ENCODE measurements around the gene CAPN10. TPM values are rescaled to one million over a fixed set of nuclear protein-coding genes. Genes with fewer than 3 reads are reported as not detected.
A peak's percentile ranks its signal among the peaks of the same experiment; 100 is the strongest.

The CAPN10 gene
- total RNA-seq, 3 donors from 2014 or later = 38.2 to 43.4 (median 41.1) TPM

DNA sequence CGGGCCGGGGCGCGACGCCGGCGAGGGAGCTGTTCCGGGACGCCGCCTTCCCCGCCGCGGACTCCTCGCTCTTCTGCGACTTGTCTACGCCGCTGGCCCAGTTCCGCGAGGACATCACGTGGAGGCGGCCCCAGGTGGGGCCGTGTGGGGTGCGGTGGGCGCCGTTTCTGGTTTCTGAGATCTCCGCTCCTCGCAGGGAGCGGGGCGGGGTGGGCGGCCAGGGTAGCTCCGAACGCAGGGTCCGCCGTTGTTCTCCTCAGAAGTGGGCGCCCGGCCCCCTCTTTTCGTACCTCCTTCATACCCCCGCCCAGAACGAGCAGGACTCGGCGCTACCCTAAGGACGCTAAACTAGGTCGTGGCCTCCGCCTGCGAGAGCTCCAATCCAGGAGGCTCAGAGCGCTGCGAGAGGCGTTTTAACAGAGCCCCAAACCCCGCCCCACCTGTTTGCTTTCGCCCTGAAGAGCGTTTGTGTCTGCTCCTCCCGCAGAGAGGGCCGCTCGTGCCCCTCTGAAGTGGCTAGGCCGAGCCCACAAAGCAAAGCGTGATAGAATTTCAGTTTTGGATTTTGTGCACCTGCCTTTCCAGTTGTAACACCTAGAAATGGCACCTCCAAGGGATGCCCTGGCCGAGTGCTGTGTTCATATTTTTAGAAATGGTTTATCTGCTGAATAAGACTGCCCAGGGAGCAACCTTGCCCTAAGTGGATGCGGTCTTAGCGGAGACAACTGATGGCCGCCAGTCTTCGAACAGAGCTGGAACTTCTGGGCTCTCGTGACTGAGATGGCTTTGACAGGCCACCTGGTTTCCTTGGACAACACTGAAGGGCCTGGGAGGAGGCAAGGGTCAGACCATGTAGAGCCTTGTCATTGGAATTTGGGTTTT is 626 bp downstream of the CAPN10 start:
- DNase-seq (peak; percentile 49), ATAC-seq (peak; percentile 53 to 57)
- Mint-ChIP-seq H3K36me3 (ENCODE audit: insufficient read depth) (peaks cover 3% of the 10 kb centered on the region), H3K9me3 (no peaks in the 10 kb centered on the region), H3K27me3 (ENCODE audit: low read depth) (no peaks in the 10 kb centered on the region), H3K4me1 (ENCODE audit: low read depth) (peaks cover 51% of the 10 kb centered on the region), H3K4me3 (peak overlapping the region; percentile 94)

GRCh38 chr2:240588006-240588655 is 1.6 kb downstream of the CAPN10 start:
- Mint-ChIP-seq H3K4me3 (peak overlapping the region; percentile 94), H3K9me3 (no peaks in the 10 kb centered on the region), H3K36me3 (ENCODE audit: insufficient read depth) (peaks cover 6% of the 10 kb centered on the region), H3K27me3 (ENCODE audit: low read depth) (no peaks in the 10 kb centered on the region), H3K4me1 (ENCODE audit: low read depth) (peaks cover 44% of the 10 kb centered on the region)
- DNase-seq (no peak), ATAC-seq (no peak)

DNA sequence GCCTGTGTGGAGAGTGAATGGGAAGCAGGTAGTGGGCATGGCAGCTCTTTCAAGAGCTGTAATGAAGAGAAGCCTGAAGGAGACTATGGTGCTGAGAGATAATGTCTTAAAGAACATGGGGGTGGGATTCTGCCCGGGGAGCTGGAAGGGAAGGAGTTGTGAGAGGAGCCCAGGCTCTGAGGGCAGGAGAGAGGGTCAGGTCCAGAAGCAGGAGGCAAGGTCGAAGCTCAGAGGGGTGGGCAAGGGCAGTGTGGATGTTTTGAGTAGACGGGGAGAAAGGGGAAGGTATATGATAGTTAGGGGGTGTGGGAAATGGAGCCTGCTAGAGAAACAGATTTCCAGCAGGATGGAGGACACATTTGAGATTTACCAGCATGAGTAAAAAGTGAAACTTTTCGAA is 2.1 kb downstream of the CAPN10 start:
- H3K36me3 Mint-ChIP-seq (ENCODE audit: insufficient read depth) = peaks cover 6% of the 10 kb centered on the region
- no peaks in the 10 kb centered on the region for H3K27me3 Mint-ChIP-seq (ENCODE audit: low read depth)
- ATAC-seq (no peak), DNase-seq (no peak)
- peaks cover 44% of the 10 kb centered on the region for H3K4me1 Mint-ChIP-seq (ENCODE audit: low read depth)
- peak overlapping the region; percentile 94 for H3K4me3 Mint-ChIP-seq
- no peaks in the 10 kb centered on the region for H3K9me3 Mint-ChIP-seq

GRCh38 chr2:240589375-240589774 is 2.8 kb downstream of the CAPN10 start:
- H3K36me3 Mint-ChIP-seq (ENCODE audit: insufficient read depth) = peaks cover 6% of the 10 kb centered on the region
- H3K9me3 Mint-ChIP-seq = no peaks in the 10 kb centered on the region
- H3K4me1 Mint-ChIP-seq (ENCODE audit: low read depth) = peaks cover 42% of the 10 kb centered on the region
- H3K4me3 Mint-ChIP-seq = no peak overlapping the region
- DNase-seq = no peak
- H3K27me3 Mint-ChIP-seq (ENCODE audit: low read depth) = no peaks in the 10 kb centered on the region
- ATAC-seq = no peak

DNA sequence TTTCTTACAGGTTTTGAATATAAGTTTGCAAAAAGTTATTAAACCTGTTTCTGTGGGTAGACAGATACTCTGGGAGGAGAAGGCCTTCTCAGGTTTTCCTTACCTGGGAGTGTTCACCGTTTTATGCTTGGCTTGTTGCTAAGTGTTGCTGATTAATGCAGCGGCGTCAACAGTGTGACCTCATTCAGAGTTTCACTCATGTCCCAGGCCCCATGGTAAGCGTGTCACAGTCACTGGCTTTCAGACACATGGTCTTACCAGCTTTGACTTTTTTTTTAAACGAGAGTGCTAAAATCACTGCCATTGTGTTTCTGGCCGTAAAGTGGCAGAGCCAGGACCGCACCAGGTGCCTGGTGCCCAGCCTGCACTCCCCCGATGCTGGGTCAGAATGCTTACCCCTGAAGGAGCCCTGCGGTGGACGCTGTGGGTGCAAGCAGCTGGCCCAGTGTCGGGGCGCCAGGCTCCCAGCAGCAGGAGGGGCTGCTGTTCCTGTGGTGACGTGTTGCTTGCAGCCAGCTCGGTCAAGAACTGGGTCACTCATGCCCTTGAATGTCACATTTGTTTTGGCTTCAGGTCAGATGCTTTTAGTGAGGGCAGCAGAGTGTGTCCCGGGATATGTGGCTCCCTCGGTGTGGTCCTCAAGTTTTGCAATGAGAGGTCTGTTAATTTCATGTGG is 3.5 kb downstream of the CAPN10 start:
- ATAC-seq (no peak), DNase-seq (no peak)
- Mint-ChIP-seq H3K36me3 (ENCODE audit: insufficient read depth) (peaks cover 6% of the 10 kb centered on the region), H3K4me3 (no peak overlapping the region), H3K27me3 (ENCODE audit: low read depth) (no peaks in the 10 kb centered on the region), H3K9me3 (no peaks in the 10 kb centered on the region), H3K4me1 (ENCODE audit: low read depth) (peaks cover 36% of the 10 kb centered on the region)

DNA sequence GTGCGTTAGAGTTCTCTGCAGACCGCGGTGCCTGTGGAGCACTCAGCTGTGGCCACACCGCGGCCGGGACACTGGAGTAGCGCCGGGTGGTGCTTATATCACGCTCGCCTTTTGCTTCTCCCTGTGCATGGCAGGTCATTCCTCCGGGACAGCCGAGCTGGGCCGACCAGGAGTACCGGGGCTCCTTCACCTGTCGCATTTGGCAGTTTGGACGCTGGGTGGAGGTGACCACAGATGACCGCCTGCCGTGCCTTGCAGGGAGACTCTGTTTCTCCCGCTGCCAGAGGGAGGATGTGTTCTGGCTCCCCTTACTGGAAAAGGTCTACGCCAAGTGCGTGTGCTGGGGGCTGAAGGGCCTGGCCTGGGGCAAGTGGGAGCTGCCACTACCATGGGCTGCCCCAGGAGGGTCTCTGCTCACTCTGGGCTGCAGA is 4.2 kb downstream of the CAPN10 start:
- ATAC-seq (no peak), DNase-seq (no peak)
- Mint-ChIP-seq H3K36me3 (ENCODE audit: insufficient read depth) (peaks cover 7% of the 10 kb centered on the region), H3K9me3 (no peaks in the 10 kb centered on the region), H3K4me1 (ENCODE audit: low read depth) (peaks cover 32% of the 10 kb centered on the region), H3K27me3 (ENCODE audit: low read depth) (no peaks in the 10 kb centered on the region), H3K4me3 (no peak overlapping the region)

DNA sequence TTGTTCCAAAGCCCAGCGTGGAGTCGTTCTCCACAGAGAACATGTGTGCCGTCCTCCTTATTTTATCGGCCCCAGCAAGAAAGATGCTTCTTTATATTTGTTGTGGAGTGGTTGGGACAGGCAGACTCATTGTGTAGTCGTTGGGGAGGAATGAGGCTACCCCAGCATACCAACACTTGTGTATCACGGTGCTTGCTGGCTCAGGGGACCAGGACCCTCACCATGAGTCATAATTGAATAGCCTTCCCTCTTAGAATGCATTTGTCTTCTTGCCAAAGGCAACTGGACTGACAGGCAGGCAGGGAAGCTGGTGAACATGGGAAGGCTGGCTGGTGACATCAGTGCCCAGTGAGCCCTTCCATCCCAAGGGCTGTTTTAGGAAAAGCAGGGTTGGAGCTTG is 4.7 kb downstream of the CAPN10 start:
- peaks cover 30% of the 10 kb centered on the region for H3K4me1 Mint-ChIP-seq (ENCODE audit: low read depth)
- no peak for ATAC-seq
- no peak overlapping the region for H3K4me3 Mint-ChIP-seq
- peaks cover 7% of the 10 kb centered on the region for H3K36me3 Mint-ChIP-seq (ENCODE audit: insufficient read depth)
- H3K27me3 Mint-ChIP-seq (ENCODE audit: low read depth) = no peaks in the 10 kb centered on the region
- H3K9me3 Mint-ChIP-seq = no peaks in the 10 kb centered on the region
- no peak for DNase-seq

DNA sequence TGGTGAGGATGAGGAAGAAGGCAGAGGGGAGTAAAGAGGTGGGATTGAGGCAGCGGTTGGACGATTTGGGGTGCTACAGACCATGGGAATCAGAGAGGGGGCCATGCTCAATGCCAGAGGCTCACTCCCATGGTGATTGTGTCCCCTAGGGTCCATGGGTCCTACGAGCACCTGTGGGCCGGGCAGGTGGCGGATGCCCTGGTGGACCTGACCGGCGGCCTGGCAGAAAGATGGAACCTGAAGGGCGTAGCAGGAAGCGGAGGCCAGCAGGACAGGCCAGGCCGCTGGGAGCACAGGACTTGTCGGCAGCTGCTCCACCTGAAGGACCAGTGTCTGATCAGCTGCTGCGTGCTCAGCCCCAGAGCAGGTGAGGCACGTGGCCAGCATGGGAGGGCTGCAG is 5.2 kb downstream of the CAPN10 start:
- Mint-ChIP-seq H3K9me3 (no peaks in the 10 kb centered on the region), H3K27me3 (ENCODE audit: low read depth) (no peaks in the 10 kb centered on the region), H3K4me1 (ENCODE audit: low read depth) (peaks cover 30% of the 10 kb centered on the region), H3K4me3 (no peak overlapping the region), H3K36me3 (ENCODE audit: insufficient read depth) (peaks cover 7% of the 10 kb centered on the region)
- DNase-seq (no peak), ATAC-seq (no peak)

DNA sequence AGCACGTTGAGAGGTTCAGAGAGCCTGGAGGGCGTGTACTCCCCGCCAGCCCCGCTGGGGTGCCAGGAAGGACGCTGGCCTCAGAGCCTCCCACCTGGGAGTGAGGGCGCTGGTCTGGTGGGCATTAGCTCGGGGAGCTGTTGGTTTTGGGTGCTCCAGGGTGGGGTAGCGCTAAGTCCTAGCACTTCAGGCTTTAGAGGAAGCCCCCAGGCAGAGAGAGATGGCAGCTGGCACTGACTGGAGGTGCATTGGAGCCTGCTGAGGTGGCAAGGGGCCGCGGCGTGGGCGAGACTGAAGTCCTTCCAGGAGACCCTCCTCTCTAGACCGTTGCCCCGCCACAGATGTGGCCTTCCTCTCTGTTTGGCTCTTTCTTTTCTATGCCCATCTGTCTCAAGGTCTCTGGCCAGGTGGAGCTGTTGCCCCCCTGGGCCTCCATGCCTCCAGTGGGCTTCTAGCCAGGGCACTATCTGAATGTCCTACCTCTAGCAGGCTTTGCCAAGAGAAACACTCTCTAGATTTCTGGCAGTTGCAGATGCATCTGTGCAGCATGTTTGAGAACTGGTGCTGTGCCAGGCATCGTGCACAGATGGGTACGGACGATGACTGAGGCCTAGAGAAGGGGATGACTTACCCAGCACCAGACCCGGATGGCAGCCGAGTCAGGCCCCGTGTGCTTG is 6.6 kb downstream of the CAPN10 start:
- DNase-seq = no peak
- no peak overlapping the region for H3K4me3 Mint-ChIP-seq
- ATAC-seq = no peak
- no peaks in the 10 kb centered on the region for H3K27me3 Mint-ChIP-seq (ENCODE audit: low read depth)
- H3K4me1 Mint-ChIP-seq (ENCODE audit: low read depth) = peaks cover 18% of the 10 kb centered on the region
- peaks cover 6% of the 10 kb centered on the region for H3K36me3 Mint-ChIP-seq (ENCODE audit: insufficient read depth)
- no peaks in the 10 kb centered on the region for H3K9me3 Mint-ChIP-seq

DNA sequence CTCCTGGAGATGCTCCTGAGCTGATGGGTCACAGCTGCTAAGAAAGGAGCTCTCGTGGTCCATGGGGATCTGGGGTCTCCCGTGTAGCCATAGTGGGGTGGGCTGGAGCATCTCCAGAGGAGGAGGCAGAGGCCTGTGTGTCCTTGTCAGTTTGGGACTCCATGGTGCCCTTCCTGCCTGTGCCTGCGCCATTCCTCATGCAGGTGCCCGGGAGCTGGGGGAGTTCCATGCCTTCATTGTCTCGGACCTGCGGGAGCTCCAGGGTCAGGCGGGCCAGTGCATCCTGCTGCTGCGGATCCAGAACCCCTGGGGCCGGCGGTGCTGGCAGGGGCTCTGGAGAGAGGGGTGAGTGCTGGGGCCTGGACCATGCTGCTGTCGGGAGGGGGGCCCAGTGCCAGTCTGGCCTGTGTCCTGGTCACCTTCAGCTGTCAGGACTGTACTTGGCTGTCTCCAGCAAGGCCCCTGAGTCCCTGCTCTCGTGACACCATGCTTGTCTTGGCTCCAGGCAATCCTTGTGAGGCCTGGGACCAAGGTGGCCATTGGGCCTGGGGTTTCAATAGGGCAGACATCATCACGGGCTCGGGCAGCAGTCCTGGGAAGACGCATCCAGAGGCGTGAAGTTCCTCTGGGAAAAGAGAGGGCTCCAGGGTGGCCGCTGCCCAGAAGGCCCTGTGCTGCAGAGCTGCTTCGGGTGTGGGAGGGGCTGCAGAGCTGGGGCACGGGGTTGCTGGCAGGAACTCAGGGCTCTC is 7.3 kb downstream of the CAPN10 start:
- Mint-ChIP-seq H3K27me3 (ENCODE audit: low read depth) (no peaks in the 10 kb centered on the region), H3K9me3 (no peaks in the 10 kb centered on the region), H3K4me3 (no peak overlapping the region), H3K36me3 (ENCODE audit: insufficient read depth) (peaks cover 5% of the 10 kb centered on the region), H3K4me1 (ENCODE audit: low read depth) (peaks cover 11% of the 10 kb centered on the region)
- ATAC-seq (no peak), DNase-seq (no peak)

DNA sequence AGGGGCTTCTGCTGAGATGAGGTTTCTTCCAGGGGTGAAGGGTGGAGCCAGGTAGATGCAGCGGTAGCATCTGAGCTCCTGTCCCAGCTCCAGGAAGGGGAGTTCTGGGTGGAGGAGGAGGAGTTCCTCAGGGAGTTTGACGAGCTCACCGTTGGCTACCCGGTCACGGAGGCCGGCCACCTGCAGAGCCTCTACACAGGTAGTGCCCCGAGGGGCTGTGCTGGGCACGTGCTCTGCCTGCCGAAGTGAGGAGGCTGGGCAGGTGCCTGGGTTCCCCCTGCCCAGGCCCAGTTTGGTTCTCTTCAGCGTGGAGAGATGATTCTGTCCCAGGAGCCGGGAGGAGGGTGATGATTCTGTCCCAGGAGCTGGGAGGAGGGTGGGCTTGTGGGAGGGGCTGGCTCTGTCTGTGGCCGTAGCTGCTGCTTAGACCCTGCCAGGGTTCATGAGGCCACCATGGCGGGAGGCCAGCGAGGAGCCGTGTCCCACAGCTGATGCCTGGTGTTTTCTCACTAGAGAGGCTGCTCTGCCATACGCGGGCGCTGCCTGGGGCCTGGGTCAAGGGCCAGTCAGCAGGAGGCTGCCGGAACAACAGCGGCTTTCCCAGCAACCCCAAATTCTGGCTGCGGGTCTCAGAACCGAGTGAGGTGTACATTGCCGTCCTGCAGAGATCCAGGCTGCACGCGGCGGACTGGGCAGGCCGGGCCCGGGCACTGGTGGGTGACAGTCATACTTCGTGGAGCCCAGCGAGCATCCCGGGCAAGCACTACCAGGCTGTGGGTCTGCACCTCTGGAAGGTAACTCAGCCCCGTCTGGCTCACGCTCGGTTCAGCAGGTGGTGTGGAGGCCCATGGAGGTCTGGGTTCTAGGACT is 8.2 kb downstream of the CAPN10 start:
- peaks cover 4% of the 10 kb centered on the region for H3K36me3 Mint-ChIP-seq (ENCODE audit: insufficient read depth)
- no peaks in the 10 kb centered on the region for H3K27me3 Mint-ChIP-seq (ENCODE audit: low read depth)
- DNase-seq (no peak), ATAC-seq (no peak)
- peaks cover 6% of the 10 kb centered on the region for H3K4me1 Mint-ChIP-seq (ENCODE audit: low read depth)
- H3K4me3 Mint-ChIP-seq = no peak overlapping the region
- no peaks in the 10 kb centered on the region for H3K9me3 Mint-ChIP-seq

DNA sequence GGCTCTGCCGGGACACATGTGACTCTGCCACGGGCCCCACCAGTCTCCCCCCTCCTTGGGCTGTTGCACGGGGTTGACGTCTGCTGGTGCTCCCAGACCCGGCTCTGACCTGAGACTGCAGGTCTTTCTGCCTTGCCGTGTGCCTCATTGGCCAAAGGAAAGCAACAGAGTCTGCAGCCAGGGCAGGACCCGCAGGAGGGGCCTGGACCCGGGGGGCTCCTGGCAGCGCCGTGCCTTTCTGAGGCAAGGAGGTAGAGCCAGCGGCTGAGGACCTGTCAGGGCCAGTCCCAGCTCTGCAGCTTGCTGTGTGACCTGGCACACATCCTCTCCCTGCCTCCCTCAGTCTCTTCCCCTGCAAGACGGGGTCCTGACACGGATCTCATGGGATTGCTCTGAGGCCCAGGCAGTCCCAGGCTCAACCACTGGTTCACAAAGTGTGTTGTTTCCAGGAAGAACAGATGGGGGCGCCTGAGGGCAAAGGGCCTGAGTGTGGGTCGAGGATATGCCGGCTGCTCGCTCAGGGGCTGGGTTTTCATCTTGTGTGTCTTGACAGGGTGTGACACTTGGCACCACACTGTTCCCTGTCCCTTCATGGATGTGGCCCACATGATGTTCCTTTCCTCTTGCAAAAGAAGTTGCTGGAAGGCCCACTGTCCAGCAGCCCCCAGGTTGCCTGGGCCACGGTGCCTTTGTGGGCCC is 9.0 kb downstream of the CAPN10 start:
- Mint-ChIP-seq H3K36me3 (ENCODE audit: insufficient read depth) (peaks cover 6% of the 10 kb centered on the region), H3K27me3 (ENCODE audit: low read depth) (no peaks in the 10 kb centered on the region), H3K4me1 (ENCODE audit: low read depth) (peaks cover 5% of the 10 kb centered on the region), H3K9me3 (no peaks in the 10 kb centered on the region), H3K4me3 (no peak overlapping the region)
- peak in 1 of 2 donors; percentile 41 for ATAC-seq
- DNase-seq = peak; percentile 28

Measured in activated T-cell treated with anti-CD3 and anti-CD28 coated beads, Interleukin-2, amount 50 U/mL, for 4 hours (primary cell).